NCI-H510A treated with DMSO at 0.1 percent for 48 hours (cell line): ENCODE results near the gene KLK12.
"Not testable (repeated sequence)": the region's sequence is repeated elsewhere in the genome, so short reads cannot be mapped to it uniquely, and the experiment has no call there.

Source experiments
- DNase-seq: peaks from one replicate; lab custom pipeline; 2025; lab: John Stamatoyannopoulos, UW

Gene KLK12

DNA sequence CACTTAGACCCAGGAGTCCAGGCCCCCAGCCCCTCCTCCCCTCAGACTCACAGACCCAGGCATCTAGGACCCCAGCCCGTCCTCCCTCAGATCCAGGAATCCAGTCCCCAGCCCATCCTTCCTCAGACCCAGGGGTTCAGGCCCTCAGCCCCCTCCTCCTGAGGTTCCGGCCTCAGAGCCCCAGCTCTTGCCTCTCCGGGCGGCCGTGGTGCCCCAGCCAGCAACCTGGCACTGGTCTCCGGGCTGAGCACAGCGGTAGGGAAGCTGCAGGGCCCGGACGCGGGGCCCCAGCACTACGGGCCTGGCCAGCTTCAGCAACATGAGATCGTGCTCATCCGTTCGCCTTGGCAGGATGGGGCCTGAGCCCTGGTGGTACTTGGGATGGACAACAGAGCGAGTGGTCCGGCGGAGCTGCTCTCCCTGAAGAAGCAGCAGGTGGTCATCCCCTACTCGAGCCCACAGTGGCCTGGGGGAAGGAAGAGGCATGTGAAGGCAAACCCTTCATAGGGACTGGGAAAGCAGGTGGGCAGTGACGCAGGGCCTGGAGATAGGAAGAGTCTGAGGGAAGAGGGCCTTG, 19.0 kb downstream of the KLK12 start:
- DNase-seq: no peak

- no peak for DNase-seq
Observed at GRCh38 chr19:51014242-51014641, 20.6 kb downstream of the KLK12 start.

DNA sequence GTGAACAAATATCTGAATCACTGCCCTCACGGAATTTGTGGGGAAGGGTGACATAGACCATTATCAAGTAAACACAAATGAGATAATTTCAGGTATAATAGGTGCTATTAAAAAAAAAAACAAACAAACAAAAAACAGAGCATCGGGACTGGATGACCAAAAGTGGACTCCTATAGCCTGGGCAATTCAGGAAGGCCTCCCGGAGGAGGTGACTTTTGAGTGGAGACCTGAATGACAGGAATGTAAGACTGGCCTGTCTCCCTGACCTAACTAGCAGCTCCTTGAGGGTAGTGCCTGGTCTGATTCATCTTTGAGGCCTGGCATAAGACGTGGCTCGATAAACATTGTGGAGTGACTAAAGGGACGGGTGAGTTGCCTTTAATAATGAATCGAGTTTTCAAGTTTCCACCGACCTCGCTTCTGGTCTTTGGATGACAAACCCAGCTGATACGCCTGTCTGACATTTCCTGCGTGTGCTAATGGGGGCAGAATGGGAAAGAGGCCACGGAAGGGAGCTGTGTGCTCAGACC, 22.1 kb downstream of the KLK12 start:
- DNase-seq: no peak

- no peak for DNase-seq
Observed at GRCh38 chr19:51010066-51010795, 24.6 kb downstream of the KLK12 start.

DNA sequence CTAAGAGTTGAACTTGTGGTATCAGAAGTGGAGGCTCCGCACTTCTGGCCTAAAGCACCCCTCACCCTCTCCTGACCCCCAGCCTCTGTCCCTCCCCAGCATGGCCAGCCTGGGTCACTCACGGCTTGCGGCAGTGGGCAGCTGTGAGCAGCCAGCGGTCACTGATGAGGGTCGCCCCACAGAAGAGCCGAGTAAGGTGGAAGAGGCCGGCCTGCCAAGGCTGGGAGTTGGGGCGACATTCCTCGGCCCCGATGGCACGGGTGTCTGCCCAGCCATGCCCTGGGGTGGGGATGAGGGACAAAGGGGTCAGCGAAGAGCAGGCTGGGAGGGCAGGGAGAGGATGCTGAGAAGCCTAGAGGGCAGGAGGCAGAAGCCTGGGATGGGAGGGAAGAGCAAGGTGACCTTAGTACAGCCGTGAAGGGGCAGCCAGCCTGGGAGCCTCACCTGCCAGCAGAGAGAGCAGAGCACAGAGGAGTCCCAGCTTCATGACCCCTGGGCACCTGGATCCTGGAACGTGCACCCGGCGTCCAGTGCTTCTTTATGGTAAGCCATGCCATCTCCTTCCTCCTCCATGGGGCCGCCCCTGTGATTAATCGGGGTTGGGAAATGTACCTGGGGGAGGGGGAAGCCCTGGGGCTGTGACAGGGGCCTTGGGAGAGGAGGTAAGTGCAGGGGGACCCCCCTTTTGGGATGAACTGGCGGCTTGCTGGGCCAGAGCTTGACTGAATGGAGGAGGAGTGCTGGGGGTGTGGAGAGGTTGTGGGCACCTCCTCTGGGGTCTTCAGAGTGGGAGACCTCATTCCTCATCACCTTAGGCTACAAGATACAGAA, 25.5 kb downstream of the KLK12 start:
- DNase-seq: no peak

DNA sequence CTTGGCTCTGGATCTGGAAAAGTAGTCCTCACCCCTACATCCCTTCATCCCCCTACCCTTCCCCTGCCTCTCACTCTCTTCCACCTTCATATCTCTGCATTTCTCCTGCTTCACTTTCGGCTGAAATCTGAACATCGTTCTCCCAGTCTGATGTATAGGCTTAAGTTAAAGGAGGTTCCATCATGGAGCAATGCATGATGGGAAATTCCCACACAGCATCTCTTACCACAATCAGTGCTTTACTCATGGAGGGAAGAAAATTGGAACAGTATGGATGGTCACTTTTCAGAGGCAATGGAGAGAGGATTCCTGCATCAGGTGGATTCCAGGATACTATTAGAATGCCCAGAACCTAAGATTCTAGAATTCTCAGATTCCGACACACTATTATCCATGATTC, 27.3 kb downstream of the KLK12 start:
- DNase-seq: no peak

GRCh38 chr19:51006406-51006805, 28.4 kb downstream of the KLK12 start:
- DNase-seq: no peak

- no peak for DNase-seq
Observed at GRCh38 chr19:51005248-51005647, 29.6 kb downstream of the KLK12 start.

DNA sequence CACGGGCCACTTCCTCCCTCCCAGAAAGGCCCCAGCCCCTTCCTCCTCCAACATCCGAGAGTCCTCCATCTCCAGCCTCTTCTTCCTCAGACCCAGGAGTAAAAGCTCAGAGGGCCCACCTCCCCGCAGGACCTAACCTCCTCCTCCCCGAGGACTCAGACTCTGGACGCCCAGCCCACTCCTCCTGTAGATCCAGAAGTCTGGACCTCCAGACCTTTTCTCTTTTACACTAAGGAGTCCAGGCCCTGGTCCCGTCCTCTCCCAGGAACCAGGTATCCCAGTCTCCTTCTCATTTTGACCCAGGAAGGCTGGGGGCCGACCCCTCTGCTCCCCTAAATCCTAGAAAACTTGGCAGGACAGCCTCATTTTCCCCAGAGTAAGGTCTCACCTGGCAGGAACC, 31.5 kb downstream of the KLK12 start:
- DNase-seq: no peak

- no peak for DNase-seq
Observed at GRCh38 chr19:51002542-51003311, 32.1 kb downstream of the KLK12 start.

GRCh38 chr19:51002089-51002532, 32.7 kb downstream of the KLK12 start:
- no peak for DNase-seq

GRCh38 chr19:51001515-51001914, 33.3 kb downstream of the KLK12 start, which contains the start of gene KLK8:
KLK8 (minus strand) TSS chr19:51001604; CDS start chr19:51001167, 437 bp downstream.
- DNase-seq: no peak

- no peak for DNase-seq
Observed at GRCh38 chr19:51000981-51001380, 33.8 kb downstream of the KLK12 start.

DNA sequence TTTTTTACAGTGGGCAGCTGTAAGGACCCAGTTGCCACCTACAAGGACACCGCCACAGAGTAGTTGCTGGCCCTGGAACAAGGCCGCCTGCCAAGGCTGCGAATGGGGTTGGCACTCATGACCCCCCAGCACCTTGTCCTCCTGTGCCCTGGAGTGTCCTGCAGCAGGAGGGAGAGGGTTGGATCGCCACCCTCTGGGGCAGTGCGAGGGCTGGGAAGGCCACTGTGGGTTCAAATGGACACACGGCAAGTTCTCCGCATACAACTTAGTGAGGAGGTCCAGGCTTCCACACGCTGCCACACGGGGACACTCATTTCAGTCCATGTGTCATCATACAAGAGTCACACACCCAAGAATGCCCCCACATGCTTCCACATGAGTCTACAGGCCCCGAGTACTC, 34.4 kb downstream of the KLK12 start:
- DNase-seq: no peak

DNA sequence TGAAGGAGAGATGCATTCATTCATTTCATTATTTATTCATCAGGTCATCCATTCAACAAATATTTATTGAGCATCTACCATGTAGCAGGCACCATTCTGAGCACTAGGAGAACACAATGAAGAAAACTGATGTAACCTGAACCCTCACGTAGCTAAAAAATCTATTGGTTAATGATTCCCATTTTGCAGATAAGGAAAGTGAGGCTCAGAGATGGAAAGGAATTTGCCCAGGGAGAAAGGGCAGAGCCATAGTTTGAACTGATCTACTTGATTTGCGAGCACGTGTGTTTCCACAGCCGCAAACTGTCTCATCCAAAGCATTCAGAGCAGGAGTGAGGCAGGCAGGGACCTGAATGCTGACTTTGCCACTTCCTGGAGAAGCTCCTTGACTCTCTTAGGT, 36.1 kb downstream of the KLK12 start:
- DNase-seq: no peak

DNA sequence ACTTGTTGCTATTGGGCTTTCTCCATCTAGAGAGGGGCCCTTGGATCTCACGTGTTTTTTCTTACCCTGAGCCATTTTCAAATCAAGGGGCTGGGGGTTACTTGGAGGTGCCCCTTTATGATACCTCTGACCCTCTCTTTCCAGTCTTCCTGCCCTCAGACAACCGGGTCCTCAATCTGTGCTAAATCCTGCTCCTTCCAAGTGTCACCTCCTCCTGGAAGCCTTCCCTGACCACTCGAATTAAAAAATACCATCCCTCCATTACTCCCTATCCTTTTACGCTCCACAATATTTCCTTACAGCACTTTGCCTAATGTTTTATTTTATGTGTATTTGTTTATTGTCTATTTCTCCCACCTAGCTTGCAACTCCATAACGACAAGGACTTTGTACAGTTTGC, 36.7 kb downstream of the KLK12 start:
- DNase-seq: no peak

- no peak for DNase-seq
Observed at GRCh38 chr19:50994129-50994528, 40.7 kb downstream of the KLK12 start.

DNA sequence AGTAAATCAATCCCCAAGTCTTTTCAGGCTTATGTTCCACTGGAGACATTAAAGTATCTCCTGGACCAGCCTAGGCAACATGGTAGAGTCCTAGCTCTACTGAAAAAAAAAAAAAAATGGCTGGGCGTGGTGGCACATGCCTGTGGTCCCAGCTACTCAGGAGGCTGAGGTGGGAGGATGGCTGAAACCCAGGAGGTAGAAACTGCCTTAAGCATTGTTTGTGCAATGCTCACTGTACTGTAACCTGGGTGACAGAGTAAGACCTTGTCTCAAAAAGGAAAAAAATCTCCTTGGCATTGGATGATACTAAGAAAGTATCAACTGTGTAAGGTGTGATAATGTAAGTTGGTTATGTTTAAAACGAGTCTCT, 42.2 kb downstream of the KLK12 start:
- DNase-seq: no peak

- DNase-seq: not testable (repeated sequence)
Observed at GRCh38 chr19:50984416-50984815, 50.4 kb downstream of the KLK12 start.

DNA sequence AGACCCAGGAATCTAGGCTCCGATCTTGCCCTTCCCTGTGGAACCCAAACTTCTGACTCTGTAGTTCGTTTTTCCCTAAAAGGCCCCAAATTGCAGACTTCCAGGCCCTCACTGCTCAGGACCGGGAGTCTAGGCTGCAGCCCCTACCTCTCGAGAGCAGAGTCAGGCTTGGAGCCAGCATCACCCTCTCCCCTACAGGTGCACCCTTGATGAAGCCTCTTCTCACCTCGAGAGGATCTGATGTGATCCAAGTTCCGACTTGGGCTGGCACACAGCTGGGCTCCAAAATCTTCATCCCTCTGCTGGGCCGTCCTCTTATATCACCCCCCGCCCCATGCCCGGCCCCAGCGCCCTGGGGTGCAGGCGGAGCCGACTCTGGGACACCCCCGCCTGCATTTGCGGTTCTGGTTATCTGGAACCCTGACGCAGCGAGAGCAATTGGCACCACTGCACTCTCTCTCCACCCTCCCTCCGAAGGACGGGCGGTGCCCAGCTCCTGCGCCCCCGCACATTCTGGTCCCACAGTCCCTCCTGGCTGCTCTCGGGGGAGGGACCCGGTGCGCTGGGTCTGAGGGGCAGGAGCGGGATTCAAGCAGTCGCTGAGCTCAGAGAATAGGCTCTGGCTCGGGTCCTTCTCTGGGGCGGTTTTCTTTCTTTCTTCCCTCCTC, 51.0 kb downstream of the KLK12 start, which contains the start of gene KLK7:
Gene KLK7 (minus strand): TSS at position 293 of the 668 bp plus-strand sequence. CDS start 1,518 bp downstream, outside the sequence.
- no peak for DNase-seq

DNA sequence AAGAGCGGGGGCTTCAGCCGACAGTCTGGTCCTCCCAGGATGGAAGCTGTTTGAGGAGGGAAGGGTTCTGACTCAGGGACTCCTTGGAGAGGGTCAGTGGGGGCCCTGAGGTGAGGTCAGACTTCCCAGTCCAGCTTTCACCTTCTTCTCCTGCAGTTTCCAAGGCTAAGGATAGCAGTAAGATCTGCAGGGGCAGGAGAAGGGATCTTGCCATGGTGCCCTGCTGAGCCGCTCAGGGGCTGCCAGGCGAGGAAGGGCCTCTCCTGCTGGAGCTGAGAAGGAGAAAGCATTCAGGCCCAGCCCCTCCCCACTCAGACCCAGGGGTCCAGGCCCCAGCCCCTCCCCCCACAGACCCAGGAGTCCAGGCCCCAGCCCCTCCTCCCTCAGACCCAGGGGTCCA, 52.6 kb downstream of the KLK12 start:
- DNase-seq: no peak
